Activated CD4-positive, alpha-beta T cell treated with anti-CD3 and anti-CD28 coated beads, Interleukin-10, Interleukin-2, amounts not matched to agents 100 ng/mL and 50 ng/mL, durations not matched to agents 16 hours and 8 hours (primary cell): Measurements from ENCODE around the gene RAB24.

Source experiments
- DNase-seq: peaks from one replicate; pipeline ENCODE4 v3.0.0-alpha.2; 2020

Gene RAB24

DNA sequence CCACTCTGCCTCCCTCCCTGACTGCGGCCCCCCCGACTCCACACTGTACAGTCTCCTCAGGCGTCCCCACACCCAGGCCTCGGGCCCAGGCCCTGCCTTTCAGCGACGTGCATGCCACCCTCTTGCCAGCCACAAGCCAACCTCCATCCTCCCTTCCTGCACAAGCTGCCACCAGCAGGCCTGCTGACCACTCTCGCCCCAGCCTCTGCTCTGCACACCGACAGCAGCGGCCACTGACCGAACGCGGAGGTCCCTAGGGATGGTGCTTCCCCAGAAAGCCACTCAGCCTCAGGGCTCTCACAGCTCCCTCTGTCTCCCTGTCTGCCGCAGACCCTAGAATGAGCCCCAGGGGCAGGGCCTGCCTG lies 29.4 kb upstream of the RAB24 start:
- no peak for DNase-seq

DNA sequence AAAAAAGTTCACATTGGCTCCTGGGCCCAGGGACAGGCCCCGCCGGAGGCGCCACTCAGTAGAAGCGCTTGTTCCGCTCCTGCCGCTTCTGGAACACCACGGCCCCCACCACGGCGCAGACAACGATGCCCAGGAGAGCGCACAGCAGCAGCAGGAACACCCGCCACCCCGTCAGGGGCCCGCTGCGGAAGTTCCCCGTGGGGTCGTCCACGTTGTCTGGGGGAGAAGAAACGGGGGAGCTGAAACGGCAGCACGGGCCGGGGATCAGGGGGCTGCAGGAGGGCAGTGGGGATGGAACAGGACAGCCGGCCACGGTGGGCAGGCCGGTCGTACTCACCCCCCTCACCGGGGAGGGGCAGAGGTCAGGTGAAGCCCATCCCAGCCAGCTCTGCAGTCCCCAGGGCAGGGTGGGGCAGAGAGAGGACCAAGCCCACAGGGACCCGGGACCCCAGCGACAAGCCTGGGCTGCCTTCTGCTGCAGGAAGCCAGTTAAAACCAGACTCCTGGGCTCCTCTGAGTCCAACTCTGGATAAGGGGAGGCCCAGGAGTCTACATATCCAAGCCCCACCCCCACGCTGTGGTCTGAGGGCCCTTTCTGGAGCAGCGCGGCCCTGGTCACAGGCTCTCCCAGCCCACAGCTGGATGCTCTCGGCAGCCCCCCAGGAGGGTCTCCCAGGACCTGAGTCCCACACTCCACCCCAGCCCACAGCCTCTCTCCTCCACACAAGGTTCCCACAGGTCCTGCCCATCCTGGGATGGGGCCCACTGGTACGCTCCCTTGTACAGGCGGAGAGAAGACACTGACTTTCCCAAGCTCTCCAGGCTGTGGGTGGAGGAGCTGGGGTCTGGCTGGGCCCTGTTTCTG lies 28.7 kb upstream of the RAB24 start:
- DNase-seq = no peak

- no peak for DNase-seq
These were observed 27.7 kb upstream of the RAB24 start for GRCh38 chr5:177330991-177331842.

DNA sequence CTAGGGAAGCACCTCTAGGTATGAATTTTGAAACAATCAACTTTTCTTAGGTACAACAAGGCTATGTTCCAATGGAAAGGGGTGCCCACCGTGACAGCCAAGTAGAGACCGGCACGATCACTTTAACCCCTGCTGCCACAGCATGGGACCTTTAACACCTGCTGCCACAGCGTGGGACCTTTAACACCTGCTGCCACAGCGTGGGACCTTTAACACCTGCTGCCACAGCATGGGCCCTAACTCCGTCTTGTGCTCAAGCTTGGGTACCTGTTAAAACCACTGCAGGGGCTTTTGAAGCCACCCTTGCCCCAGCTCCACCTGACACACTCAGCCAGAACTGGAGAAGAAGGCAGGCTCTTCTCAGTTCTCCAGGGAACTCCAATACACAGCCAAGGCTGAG lies 26.4 kb upstream of the RAB24 start:
- DNase-seq = no peak

- DNase-seq = no peak
These were observed 25.2 kb upstream of the RAB24 start for GRCh38 chr5:177328545-177329231.

DNA sequence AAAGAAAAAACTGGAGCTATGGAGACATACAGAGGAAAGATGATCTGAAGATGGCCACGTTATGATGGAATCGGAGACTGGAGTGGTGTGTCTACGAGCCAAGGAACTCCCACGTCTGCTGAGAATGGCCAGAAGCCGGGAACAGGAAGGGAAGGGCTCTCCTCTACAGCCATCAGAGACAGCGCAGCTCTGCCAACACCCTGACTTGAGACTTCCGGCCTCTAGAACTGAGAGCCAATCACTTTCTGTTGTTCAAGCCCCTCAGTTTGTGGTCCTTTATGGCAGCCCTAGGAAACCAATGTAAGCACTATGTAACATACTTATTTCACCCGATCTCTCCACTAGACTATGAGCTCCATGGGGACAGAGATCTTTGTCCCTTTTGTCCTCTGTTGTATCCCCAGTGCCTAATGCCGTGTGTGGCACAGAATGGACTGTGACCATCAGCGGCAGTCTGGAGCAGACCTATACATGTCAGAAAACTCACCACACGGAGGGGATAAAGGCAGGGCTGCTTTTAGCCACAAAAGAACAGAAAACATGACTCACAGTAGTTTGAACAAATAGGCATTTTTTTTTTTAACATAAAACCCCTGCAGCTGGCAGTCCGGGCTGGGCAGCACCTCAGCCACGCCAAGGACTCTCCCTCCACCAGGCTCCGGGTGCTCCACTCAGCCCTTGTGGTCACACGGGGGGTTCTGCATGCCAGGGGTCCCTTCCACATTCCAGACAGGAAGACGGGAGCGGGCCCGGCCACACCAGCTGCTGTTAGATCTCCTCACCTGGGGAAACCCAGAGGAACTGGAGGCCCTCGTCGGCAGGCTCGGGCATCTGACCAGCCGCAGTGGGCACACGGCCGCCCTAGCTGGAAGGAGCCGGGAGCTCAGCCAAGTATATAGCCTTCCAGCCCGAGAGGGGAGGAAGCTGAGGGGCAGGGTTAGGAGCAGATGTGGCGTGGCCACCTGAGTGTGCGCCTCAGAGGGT lies 24.3 kb upstream of the RAB24 start:
- no peak for DNase-seq

DNA sequence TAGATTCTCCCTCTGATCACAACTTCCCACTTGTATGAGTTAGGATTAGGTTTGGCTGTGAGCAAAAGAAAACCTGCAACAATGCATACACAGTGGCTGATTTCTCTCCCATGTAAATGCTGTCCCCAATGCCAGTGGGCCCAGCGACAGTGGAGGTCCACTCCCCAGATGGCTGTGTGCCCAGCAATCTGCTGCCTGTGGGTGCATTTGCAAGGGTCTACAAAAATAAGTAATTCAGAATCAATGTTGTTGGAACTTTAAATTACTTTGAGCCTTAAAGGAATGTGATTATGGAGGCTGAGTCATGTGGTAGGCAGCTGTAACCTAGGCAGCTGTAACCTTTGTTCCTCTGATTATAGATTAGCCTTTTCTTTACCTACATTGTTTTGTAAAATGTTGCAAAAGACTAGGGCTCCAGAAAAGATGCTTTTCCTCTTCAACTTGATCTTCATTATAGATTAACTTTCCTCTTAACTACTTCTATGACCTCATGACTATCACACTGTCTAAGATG lies 22.4 kb upstream of the RAB24 start:
- DNase-seq = no peak

- DNase-seq = no peak
These were observed 17.4 kb upstream of the RAB24 start for GRCh38 chr5:177320879-177321278.

DNA sequence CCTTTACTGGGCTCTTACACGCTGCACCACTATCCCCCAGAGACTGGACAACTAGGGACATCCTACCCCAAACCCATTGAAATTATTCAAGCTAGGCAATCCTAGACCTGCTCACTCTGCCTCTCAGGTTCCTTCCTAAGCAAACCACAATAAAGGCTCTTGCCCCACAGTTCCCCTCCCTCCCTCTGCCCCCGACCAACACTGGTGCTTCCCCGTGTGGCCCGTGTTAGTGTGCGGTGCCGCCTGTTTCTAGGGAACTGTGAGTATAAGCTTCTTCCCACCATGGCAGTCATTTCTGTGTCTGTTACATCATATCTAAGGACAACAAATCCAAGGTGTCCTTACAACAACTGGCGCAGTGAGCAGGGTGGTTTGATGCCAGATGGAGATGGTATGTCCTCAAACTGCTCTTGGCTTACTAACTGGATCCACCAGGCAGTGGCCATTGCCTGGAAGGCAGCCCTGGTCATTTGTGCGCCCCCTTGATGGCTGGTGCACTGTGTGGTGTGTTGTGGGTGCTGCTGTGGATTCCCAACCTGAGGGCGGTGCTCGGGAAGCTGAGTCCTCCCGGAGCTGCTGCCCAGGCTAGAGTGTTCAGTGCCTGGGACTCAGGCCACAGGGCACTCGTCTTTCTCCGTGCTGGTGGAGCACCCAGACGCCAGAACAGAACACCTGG lies 16.5 kb upstream of the RAB24 start:
- no peak for DNase-seq

DNA sequence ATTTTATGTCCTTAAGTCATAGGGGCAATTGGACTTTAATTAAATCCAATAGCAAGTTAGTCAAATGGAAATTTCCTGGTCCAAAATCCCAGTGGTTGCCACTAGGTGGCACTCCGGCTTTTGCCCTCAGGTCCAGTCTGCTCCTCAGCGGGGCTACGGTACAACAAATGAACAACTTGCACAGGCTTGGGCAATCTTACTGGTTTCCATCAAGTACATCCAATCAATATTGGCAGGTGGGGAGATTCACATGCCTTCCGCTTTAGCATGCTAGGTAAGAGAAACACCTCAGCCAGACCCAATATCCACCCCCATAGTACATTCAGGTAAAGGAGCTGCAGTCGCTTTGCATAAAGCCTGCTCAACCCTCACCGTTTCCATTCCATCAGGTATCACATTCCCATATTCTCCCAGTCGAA lies 14.4 kb upstream of the RAB24 start:
- DNase-seq = peak; percentile 82

DNA sequence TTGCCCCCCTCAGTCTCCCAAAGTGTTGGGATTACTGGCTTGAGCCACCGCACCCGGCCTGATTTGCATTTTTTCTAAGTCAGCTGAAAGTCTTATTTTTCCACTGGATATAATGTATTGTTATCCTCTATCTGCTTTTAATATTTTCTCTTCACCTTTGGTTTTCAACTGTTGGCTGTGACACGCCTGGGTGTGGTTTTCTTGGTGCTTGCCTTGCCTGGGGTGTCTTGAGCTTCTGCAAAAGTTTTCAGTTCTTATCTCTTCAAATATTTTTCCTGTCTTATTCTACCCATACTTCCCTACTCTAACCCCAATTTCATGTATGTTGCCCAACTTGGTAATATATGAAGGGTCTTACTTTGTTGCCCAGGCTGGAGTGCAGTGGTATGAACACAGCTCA lies 12.5 kb upstream of the RAB24 start:
- no peak for DNase-seq

DNA sequence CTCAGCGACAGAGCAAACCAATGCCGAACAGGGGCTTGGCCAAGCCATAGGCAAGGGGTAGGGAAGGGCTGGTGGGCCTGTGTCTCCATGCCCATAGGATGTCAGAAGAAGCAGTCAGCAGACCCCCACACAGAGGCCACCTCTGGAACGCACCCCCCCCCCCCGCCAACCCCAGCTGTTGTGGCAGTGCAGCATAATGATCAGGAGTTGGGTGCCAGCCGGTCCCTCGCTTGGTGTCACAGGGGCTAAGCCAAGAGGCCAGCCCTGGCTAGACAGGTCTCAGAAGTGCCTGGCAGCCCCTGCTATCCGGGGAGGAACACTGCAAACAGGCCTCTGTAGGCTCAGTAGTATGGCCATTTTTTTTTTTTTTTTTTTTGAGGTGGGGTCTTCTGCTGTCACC lies 11.9 kb upstream of the RAB24 start:
- no peak for DNase-seq

DNA sequence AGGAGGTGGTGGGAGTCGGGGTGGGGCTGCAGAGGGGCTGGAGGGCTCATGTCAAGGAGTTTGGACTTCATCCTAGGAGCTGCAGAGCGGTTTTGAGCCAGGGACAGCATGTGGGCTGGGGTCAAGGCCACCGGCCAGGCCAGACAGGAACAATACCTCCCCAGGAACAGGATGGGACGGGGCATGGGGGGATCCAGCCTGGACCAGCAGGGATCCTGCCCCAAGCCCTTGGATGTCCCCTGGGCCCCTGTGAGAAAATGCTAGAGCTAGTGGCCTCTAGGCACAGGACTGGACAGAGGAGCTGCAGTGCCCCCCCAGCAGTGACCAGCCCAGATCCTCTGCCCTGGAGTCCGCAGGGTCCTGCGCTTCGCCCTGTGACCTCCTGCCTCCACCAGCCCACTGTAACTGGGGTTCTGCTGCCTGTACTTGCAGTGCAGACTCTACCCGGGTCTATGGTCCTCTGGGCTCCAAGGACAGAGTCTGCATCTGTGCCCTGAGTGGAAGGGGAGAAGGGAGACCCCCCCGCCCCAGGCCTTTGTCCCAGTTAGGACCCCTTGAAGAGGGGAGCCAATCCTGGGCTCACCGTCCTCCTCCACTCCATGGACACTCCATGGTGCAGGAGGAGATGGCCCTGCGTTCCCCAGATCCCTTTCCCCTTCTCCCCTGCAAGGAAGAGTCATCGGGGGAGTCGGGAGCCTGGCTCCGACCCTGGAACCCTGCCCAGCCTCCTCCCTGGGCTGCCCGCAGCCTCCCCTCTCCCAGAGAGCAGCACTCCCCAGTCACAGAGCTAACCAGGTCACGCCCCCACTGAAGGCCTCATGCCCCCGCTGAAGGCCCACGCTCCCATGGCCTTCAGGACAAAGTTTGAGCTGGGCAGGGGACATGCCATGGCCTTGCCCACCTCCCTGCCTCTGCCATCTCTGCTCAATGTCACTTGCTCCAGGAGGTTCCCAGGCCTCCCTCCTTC lies 11.1 kb upstream of the RAB24 start:
- DNase-seq = no peak

- DNase-seq = no peak
These were observed 10.2 kb upstream of the RAB24 start for GRCh38 chr5:177313561-177314259.

DNA sequence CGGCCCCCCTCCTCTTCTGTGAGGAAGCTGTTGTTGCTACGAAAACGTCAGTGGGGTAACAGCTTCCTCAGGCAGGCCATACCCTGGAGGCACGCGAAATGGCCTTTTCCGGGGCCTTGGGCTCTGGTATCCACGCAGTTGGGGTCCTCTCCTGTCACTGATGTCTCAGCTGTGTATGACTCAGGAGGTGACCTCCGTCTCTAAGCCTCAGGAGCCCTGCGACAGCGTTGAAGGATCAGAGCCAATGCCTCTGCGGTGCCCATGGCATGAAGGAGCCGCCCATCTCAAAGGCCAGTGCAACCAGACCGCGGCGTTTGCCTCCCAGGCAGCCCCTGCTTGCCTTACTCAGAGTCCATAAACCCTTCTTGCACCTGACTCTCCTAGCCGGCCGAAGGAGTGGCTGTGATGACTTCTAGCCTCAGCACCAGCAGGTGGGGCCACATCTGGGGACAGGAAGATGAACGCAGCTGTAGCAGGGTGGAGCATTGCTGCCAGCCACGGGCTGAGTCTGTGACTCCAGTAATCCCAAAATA lies 9.2 kb upstream of the RAB24 start:
- peak; percentile 78 for DNase-seq

GRCh38 chr5:177311723-177312648 lies 8.5 kb upstream of the RAB24 start, which contains the start of gene MXD3:
Gene MXD3, minus strand, starts transcription at chr5:177311898. Its CDS starts 68 bp downstream, at chr5:177311830.
- DNase-seq = peak; percentile 99

DNA sequence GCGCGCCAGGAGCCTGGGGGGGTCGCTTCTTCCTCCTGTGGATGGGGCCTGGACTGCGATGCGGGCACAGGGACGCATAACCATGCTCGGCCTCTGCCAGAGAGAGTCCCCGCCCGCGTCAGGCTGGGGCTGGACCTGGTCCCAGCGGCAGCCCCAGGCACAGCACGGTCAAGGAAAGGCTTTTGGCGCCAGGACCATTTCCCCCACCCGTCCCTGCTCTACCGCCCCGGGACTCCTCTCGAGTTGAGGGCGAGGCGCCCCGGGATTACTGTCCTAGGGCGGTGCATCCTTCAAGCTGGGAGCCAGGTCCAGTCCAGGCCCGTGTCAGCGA lies 7.8 kb upstream of the RAB24 start:
- no peak for DNase-seq

DNA sequence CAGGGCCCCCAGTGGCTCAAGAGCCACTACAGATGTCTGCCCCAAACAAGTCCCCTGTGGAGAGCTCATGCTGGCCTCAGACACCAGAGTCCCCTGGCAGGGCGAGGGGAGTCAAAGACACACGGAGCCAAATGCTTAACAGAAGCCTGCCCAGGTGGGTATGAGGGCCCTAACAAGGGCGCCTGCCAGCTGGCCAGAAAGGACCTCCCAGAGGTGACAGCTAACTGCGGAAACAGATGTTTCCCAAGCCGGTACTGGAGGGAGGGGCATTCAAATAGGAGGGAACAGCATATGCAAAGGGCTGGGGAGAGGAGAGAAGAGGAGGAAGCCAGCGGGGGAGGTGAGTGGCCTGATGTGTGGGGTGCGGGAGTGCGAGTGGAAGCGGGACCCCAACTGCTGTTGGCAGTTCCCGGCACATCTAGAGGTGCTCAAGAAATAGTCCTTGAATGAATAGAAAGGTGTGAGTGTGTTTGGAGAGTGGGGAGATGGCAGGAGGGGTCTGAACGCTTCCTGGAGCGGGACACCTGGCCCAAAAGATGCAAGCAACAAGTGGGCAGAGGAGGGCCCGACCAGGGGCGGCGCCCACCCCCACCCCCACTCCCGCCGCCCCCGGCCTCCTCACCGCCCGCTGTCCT lies 7.4 kb upstream of the RAB24 start:
- DNase-seq = peak; percentile 65
